Activated CD8-positive, alpha-beta memory T cell treated with anti-CD3 and anti-CD28 coated beads, Interleukin-2, amount 10 ng/mL, durations not matched to agents 7 days and 5 days (primary cell): ENCODE measurements around the gene STAB1. TPM values are rescaled to one million over a fixed set of nuclear protein-coding genes. Genes with fewer than 3 reads are reported as not detected.

Experiments used
- ATAC-seq: fragments of 150-1000 bp; cut with Tn5 transposase; one replicate; pipeline ENCODE4 v1.10.0; 2021; ENCODE audit warnings: moderate library complexity
- CTCF ChIA-PET: fragments of 350-600 bp; sonication (Branson Sonifier 250); formaldehyde crosslinking; loops from one replicate; lab custom pipeline; 2021; ENCODE audit warnings: antibody characterized with exemption; lab: Charles Lee
- DNase-seq: peaks from one replicate; pipeline ENCODE4 v3.0.0-alpha.2; 2020
- H3K27ac Mint-ChIP-seq: one replicate; pipeline ENCODE4 v1.8.0; 2021; ENCODE audit warnings: mild to moderate bottlenecking, mixed read lengths
- H3K27me3 Mint-ChIP-seq: one replicate; pipeline ENCODE4 v1.8.0; 2021; ENCODE audit warnings: mixed read lengths
- H3K36me3 Mint-ChIP-seq: one replicate; pipeline ENCODE4 v1.8.0; 2021; ENCODE audit warnings: mild to moderate bottlenecking, mixed read lengths
- H3K4me1 Mint-ChIP-seq: one replicate; pipeline ENCODE4 v1.8.0; 2021; ENCODE audit warnings: mixed read lengths
- H3K4me3 Mint-ChIP-seq: one replicate; pipeline ENCODE4 v1.8.0; 2021; ENCODE audit warnings: mild to moderate bottlenecking, moderate library complexity, mixed read lengths
- H3K9me3 Mint-ChIP-seq: one replicate; pipeline ENCODE4 v1.8.0; 2022; ENCODE audit warnings: low read depth, mixed read lengths
- total RNA-seq, 2 experiments: library from RNA; stranded (reverse); gene quantifications; one replicate each; pipeline ENCODE4 v1.2.3, GENCODE V29; 2021

Gene STAB1
- total RNA-seq, 2 experiments from 2014 or later, result not detected

GRCh38 chr3:52512727-52513126, 17.6 kb downstream of the STAB1 start:
- no peak overlapping the region for H3K4me3 Mint-ChIP-seq
- H3K9me3 Mint-ChIP-seq, result no peaks in the 10 kb centered on the region

GRCh38 chr3:52513281-52513680, 18.1 kb downstream of the STAB1 start:
- peaks cover 2% of the 10 kb centered on the region for H3K4me1 Mint-ChIP-seq
- H3K9me3 Mint-ChIP-seq, result no peaks in the 10 kb centered on the region
- ATAC-seq (no peak), DNase-seq (no peak)
- no peaks in the 10 kb centered on the region for H3K36me3 Mint-ChIP-seq
- no peak overlapping the region for H3K4me3 Mint-ChIP-seq
- no peak overlapping the region for H3K27ac Mint-ChIP-seq
- H3K27me3 Mint-ChIP-seq, result no peaks in the 10 kb centered on the region
- CTCF ChIA-PET, result no interaction called here

More at GRCh38 chr3:52512727-52513126, 17.6 kb downstream of the STAB1 start:
- Mint-ChIP-seq H3K27ac (no peak overlapping the region), H3K36me3 (no peaks in the 10 kb centered on the region), H3K27me3 (no peaks in the 10 kb centered on the region), H3K4me1 (peaks cover 2% of the 10 kb centered on the region)
- DNase-seq, result no peak
- CTCF ChIA-PET, result interaction anchor here (0.5 kb wide), 1 partner anchor 236 kb away, joined by 4 read pairs; no protein-coding TSS in a partner anchor
- no peak for ATAC-seq

GRCh38 chr3:52514576-52514975, 19.4 kb downstream of the STAB1 start:
- DNase-seq, result no peak
- ATAC-seq, result no peak
- Mint-ChIP-seq H3K4me3 (no peak overlapping the region), H3K36me3 (no peaks in the 10 kb centered on the region), H3K9me3 (no peaks in the 10 kb centered on the region), H3K27me3 (no peaks in the 10 kb centered on the region), H3K27ac (no peak overlapping the region), H3K4me1 (peaks cover 2% of the 10 kb centered on the region)
- CTCF ChIA-PET, result no interaction called here

GRCh38 chr3:52515192-52515591, 20.1 kb downstream of the STAB1 start:
- CTCF ChIA-PET, result no interaction called here
- no peak for ATAC-seq
- H3K9me3 Mint-ChIP-seq, result no peaks in the 10 kb centered on the region
- no peak overlapping the region for H3K27ac Mint-ChIP-seq
- H3K27me3 Mint-ChIP-seq, result no peaks in the 10 kb centered on the region
- no peaks in the 10 kb centered on the region for H3K36me3 Mint-ChIP-seq
- H3K4me1 Mint-ChIP-seq, result peaks cover 2% of the 10 kb centered on the region
- no peak for DNase-seq
- H3K4me3 Mint-ChIP-seq, result no peak overlapping the region

- Mint-ChIP-seq H3K27ac (no peak overlapping the region), H3K4me3 (no peak overlapping the region), H3K4me1 (peaks cover 2% of the 10 kb centered on the region), H3K36me3 (no peaks in the 10 kb centered on the region), H3K9me3 (no peaks in the 10 kb centered on the region), H3K27me3 (no peaks in the 10 kb centered on the region)
- DNase-seq (no peak), ATAC-seq (no peak)
- CTCF ChIA-PET, result no interaction called here
Measured at GRCh38 chr3:52516509-52517195, 21.5 kb downstream of the STAB1 start.

GRCh38 chr3:52517796-52518722, 22.9 kb downstream of the STAB1 start:
- no peak overlapping the region for H3K27ac Mint-ChIP-seq
- ATAC-seq, result no peak
- no peak for DNase-seq
- no peaks in the 10 kb centered on the region for H3K9me3 Mint-ChIP-seq
- no peak overlapping the region for H3K4me3 Mint-ChIP-seq
- no peaks in the 10 kb centered on the region for H3K27me3 Mint-ChIP-seq
- H3K36me3 Mint-ChIP-seq, result no peaks in the 10 kb centered on the region
- peaks cover under 1% of the 10 kb centered on the region for H3K4me1 Mint-ChIP-seq
- CTCF ChIA-PET, result no interaction called here

GRCh38 chr3:52518723-52519444, 23.7 kb downstream of the STAB1 start:
- DNase-seq, result no peak
- no peaks in the 10 kb centered on the region for H3K9me3 Mint-ChIP-seq
- H3K4me1 Mint-ChIP-seq, result no peaks in the 10 kb centered on the region
- no peak overlapping the region for H3K27ac Mint-ChIP-seq
- H3K4me3 Mint-ChIP-seq, result no peak overlapping the region
- no peak for ATAC-seq
- no peaks in the 10 kb centered on the region for H3K27me3 Mint-ChIP-seq
- CTCF ChIA-PET, result no interaction called here
- peaks cover under 1% of the 10 kb centered on the region for H3K36me3 Mint-ChIP-seq

GRCh38 chr3:52519445-52520140, 24.5 kb downstream of the STAB1 start:
- Mint-ChIP-seq H3K27me3 (no peaks in the 10 kb centered on the region), H3K27ac (no peak overlapping the region), H3K4me3 (no peak overlapping the region), H3K9me3 (no peaks in the 10 kb centered on the region), H3K4me1 (no peaks in the 10 kb centered on the region), H3K36me3 (peaks cover 5% of the 10 kb centered on the region)
- CTCF ChIA-PET, result no interaction called here
- ATAC-seq (no peak), DNase-seq (no peak)

GRCh38 chr3:52520141-52520667, 25.1 kb downstream of the STAB1 start:
- no peak overlapping the region for H3K4me3 Mint-ChIP-seq
- CTCF ChIA-PET, result no interaction called here
- ATAC-seq (no peak), DNase-seq (no peak)
- peaks cover 5% of the 10 kb centered on the region for H3K36me3 Mint-ChIP-seq
- no peak overlapping the region for H3K27ac Mint-ChIP-seq
- no peaks in the 10 kb centered on the region for H3K4me1 Mint-ChIP-seq
- H3K27me3 Mint-ChIP-seq, result no peaks in the 10 kb centered on the region
- no peaks in the 10 kb centered on the region for H3K9me3 Mint-ChIP-seq

- H3K36me3 Mint-ChIP-seq, result peaks cover 5% of the 10 kb centered on the region
- H3K27me3 Mint-ChIP-seq, result no peaks in the 10 kb centered on the region
- H3K4me1 Mint-ChIP-seq, result no peaks in the 10 kb centered on the region
- no peak overlapping the region for H3K4me3 Mint-ChIP-seq
- CTCF ChIA-PET, result no interaction called here
- no peaks in the 10 kb centered on the region for H3K9me3 Mint-ChIP-seq
- DNase-seq (no peak), ATAC-seq (no peak)
- no peak overlapping the region for H3K27ac Mint-ChIP-seq
Measured at GRCh38 chr3:52520716-52521487, 25.8 kb downstream of the STAB1 start.

- no peak overlapping the region for H3K4me3 Mint-ChIP-seq
- H3K27me3 Mint-ChIP-seq, result no peaks in the 10 kb centered on the region
- H3K27ac Mint-ChIP-seq, result no peak overlapping the region
- ATAC-seq (no peak), DNase-seq (no peak)
- peaks cover 5% of the 10 kb centered on the region for H3K36me3 Mint-ChIP-seq
- CTCF ChIA-PET, result no interaction called here
- H3K4me1 Mint-ChIP-seq, result no peaks in the 10 kb centered on the region
- H3K9me3 Mint-ChIP-seq, result no peaks in the 10 kb centered on the region
Measured at GRCh38 chr3:52521488-52521824, 26.3 kb downstream of the STAB1 start.

- no peak for ATAC-seq
- CTCF ChIA-PET, result no interaction called here
- no peaks in the 10 kb centered on the region for H3K9me3 Mint-ChIP-seq
Measured at GRCh38 chr3:52521881-52522650, 26.9 kb downstream of the STAB1 start.

More at GRCh38 chr3:52521881-52522650, 26.9 kb downstream of the STAB1 start:
- no peaks in the 10 kb centered on the region for H3K27me3 Mint-ChIP-seq
- no peak overlapping the region for H3K27ac Mint-ChIP-seq
- no peaks in the 10 kb centered on the region for H3K4me1 Mint-ChIP-seq
- no peak overlapping the region for H3K4me3 Mint-ChIP-seq
- H3K36me3 Mint-ChIP-seq, result peaks cover 5% of the 10 kb centered on the region
- DNase-seq, result no peak
